Measurements from ENCODE around the gene CALN1. TPM values are rescaled to one million over a fixed set of nuclear protein-coding genes. Genes with fewer than 3 reads are reported as not detected.
"Not testable (repeated sequence)": the region's sequence is repeated elsewhere in the genome, so short reads cannot be mapped to it uniquely, and the experiment has no call there.

Gene CALN1
- total RNA-seq, 1 donor, result 22.1 TPM

- no peak for DNase-seq (ENCODE audit: low read depth in 2 of 3, low spot score in 2 of 3)
Measured at GRCh38 chr7:72007018-72007417, 405.1 kb downstream of the CALN1 start.

- no peak for DNase-seq (ENCODE audit: low read depth in 2 of 3, low spot score in 2 of 3)
Measured at GRCh38 chr7:72003236-72003635, 408.9 kb downstream of the CALN1 start.

- DNase-seq (ENCODE audit: low read depth in 2 of 3, low spot score in 2 of 3), result no peak
Measured at GRCh38 chr7:71996141-71996540, 416.0 kb downstream of the CALN1 start.

GRCh38 chr7:71995111-71995510 is 417.0 kb downstream of the CALN1 start:
- peak in 1 of 3 donors; percentile 62 for DNase-seq (ENCODE audit: low read depth in 2 of 3, low spot score in 2 of 3)

- peak in 1 of 3 donors; percentile 35 for DNase-seq (ENCODE audit: low read depth in 2 of 3, low spot score in 2 of 3)
Measured at GRCh38 chr7:71991586-71991985, 420.6 kb downstream of the CALN1 start.

GRCh38 chr7:71990138-71990462 is 422.0 kb downstream of the CALN1 start:
- no peak for DNase-seq (ENCODE audit: low read depth in 2 of 3, low spot score in 2 of 3)

- DNase-seq (ENCODE audit: low read depth in 2 of 3, low spot score in 2 of 3), result peak in 2 of 3 donors; percentile 73 to 93
Measured at GRCh38 chr7:71988201-71988600, 423.9 kb downstream of the CALN1 start.

GRCh38 chr7:71987200-71987767 is 424.9 kb downstream of the CALN1 start:
- no peak for DNase-seq (ENCODE audit: low read depth in 2 of 3, low spot score in 2 of 3)

- DNase-seq (ENCODE audit: low read depth in 2 of 3, low spot score in 2 of 3), result no peak
Measured at GRCh38 chr7:71984348-71984747, 427.8 kb downstream of the CALN1 start.

GRCh38 chr7:71982851-71983250 is 429.3 kb downstream of the CALN1 start:
- DNase-seq (ENCODE audit: low read depth in 2 of 3, low spot score in 2 of 3), result no peak

GRCh38 chr7:71976645-71977044 is 435.5 kb downstream of the CALN1 start:
- DNase-seq (ENCODE audit: low read depth in 2 of 3, low spot score in 2 of 3), result no peak

GRCh38 chr7:71974611-71975010 is 437.5 kb downstream of the CALN1 start:
- no peak for DNase-seq (ENCODE audit: low read depth in 2 of 3, low spot score in 2 of 3)

GRCh38 chr7:71972534-71972933 is 439.6 kb downstream of the CALN1 start:
- no peak for DNase-seq (ENCODE audit: low read depth in 2 of 3, low spot score in 2 of 3)

GRCh38 chr7:71970725-71971124 is 441.4 kb downstream of the CALN1 start:
- DNase-seq (ENCODE audit: low read depth in 2 of 3, low spot score in 2 of 3), result no peak

GRCh38 chr7:71962636-71963035 is 449.5 kb downstream of the CALN1 start:
- DNase-seq (ENCODE audit: low read depth in 2 of 3, low spot score in 2 of 3), result no peak

- DNase-seq (ENCODE audit: low read depth in 2 of 3, low spot score in 2 of 3), result no peak
Measured at GRCh38 chr7:71961283-71961682, 450.9 kb downstream of the CALN1 start.

GRCh38 chr7:71942115-71942514 is 470.0 kb downstream of the CALN1 start:
- no peak for DNase-seq (ENCODE audit: low read depth in 2 of 3, low spot score in 2 of 3)

- peak in 1 of 3 donors; percentile 7 for DNase-seq (ENCODE audit: low read depth in 2 of 3, low spot score in 2 of 3)
Measured at GRCh38 chr7:71937840-71938371, 474.2 kb downstream of the CALN1 start.

GRCh38 chr7:71935674-71936073 is 476.5 kb downstream of the CALN1 start:
- DNase-seq (ENCODE audit: low read depth in 2 of 3, low spot score in 2 of 3), result no peak

GRCh38 chr7:71933426-71933825 is 478.7 kb downstream of the CALN1 start:
- DNase-seq (ENCODE audit: low read depth in 2 of 3, low spot score in 2 of 3), result no peak

- no peak for DNase-seq (ENCODE audit: low read depth in 2 of 3, low spot score in 2 of 3)
Measured at GRCh38 chr7:71925663-71926062, 486.5 kb downstream of the CALN1 start.

- DNase-seq (ENCODE audit: low read depth in 2 of 3, low spot score in 2 of 3), result not testable (repeated sequence)
Measured at GRCh38 chr7:71914204-71914603, 497.9 kb downstream of the CALN1 start.

- DNase-seq (ENCODE audit: low read depth in 2 of 3, low spot score in 2 of 3), result no peak
Measured at GRCh38 chr7:71912476-71912875, 499.7 kb downstream of the CALN1 start.

Data from hematopoietic multipotent progenitor cell (in vitro differentiated cells).